Measurements from ENCODE around the gene CST8.

DNA sequence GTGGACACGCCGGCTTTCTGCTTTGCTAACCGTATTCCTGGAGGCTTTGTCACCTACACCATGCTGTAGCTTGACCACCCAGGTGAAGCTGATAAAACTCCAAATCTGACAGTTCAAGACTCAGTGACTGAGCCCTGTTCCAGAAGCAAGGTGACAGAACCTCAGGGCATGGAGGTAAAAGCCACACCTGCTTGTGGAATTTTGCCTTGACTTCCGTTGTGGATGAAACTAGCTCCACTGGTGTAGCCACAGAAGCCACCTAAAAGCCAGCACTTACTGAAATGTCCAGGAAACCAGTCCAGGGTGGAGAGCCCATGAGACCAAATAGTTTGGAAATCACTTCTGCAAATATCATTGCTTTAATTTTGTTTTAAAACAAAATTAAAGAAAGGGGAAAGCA, 11.0 kb downstream of the CST8 start:
- TF ChIP-seq, protein P1, sequence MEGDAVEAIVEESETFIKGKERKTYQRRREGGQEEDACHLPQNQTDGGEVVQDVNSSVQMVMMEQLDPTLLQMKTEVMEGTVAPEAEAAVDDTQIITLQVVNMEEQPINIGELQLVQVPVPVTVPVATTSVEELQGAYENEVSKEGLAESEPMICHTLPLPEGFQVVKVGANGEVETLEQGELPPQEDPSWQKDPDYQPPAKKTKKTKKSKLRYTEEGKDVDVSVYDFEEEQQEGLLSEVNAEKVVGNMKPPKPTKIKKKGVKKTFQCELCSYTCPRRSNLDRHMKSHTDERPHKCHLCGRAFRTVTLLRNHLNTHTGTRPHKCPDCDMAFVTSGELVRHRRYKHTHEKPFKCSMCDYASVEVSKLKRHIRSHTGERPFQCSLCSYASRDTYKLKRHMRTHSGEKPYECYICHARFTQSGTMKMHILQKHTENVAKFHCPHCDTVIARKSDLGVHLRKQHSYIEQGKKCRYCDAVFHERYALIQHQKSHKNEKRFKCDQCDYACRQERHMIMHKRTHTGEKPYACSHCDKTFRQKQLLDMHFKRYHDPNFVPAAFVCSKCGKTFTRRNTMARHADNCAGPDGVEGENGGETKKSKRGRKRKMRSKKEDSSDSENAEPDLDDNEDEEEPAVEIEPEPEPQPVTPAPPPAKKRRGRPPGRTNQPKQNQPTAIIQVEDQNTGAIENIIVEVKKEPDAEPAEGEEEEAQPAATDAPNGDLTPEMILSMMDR (IDR thresholded peaks at IDR 0.05; ENCODE audit: poor library complexity), result no peak
- TF ChIP-seq EZH2 (IDR thresholded peaks at IDR 0.05; ENCODE audit: borderline replicate concordance) (no peak), EZH2phosphoT487 (IDR thresholded peaks at IDR 0.05; ENCODE audit: low read depth, severe bottlenecking, unreplicated experiment) (no peak)

Data from hepatocyte (in vitro differentiated cells).